SK-N-SH (cell line): Measurements from ENCODE around the gene GPANK1.

Experiments used
- EZH2phosphoT487 ChIP-seq: fragments of 200-600 bp; sonication (generic); IDR thresholded peaks from 2 replicates; pipeline ENCODE4 v1.6.1; 2017; ENCODE audit warnings: low read depth, mixed run types, mild to moderate bottlenecking, antibody characterized with exemption, moderate library complexity, borderline replicate concordance
- FOSL2 ChIP-seq: IDR thresholded peaks from 2 replicates; pipeline ENCODE4 v1.4.0; 2012; ENCODE audit warnings: low read depth, mild to moderate bottlenecking, moderate library complexity, borderline replicate concordance
- GABPA ChIP-seq: IDR thresholded peaks from 2 replicates; pipeline ENCODE4 v1.4.0; 2012; ENCODE audit warnings: low read depth, mild to moderate bottlenecking
- JUND ChIP-seq: IDR thresholded peaks from 2 replicates; pipeline ENCODE4 v1.4.0; 2012
- POLR2AphosphoS5 ChIP-seq: IDR thresholded peaks from 2 replicates; pipeline ENCODE4 v1.6.1; 2012; ENCODE audit warnings: low read depth, low read length
- RAD21 ChIP-seq: IDR thresholded peaks from 2 replicates; pipeline ENCODE4 v1.6.1; 2012; ENCODE audit warnings: mild to moderate bottlenecking, low read length
- RXRA ChIP-seq: IDR thresholded peaks from 2 replicates; pipeline ENCODE4 v1.4.0; 2012; ENCODE audit warnings: low read depth, mild to moderate bottlenecking, borderline replicate concordance
- TEAD4 ChIP-seq: IDR thresholded peaks from 2 replicates; pipeline ENCODE4 v1.4.0; 2012; ENCODE audit warnings: mild to moderate bottlenecking, borderline replicate concordance; ENCODE audit not compliant: insufficient read depth
- YY1 ChIP-seq: IDR thresholded peaks from 2 replicates; pipeline ENCODE4 v1.4.0; 2012; ENCODE audit warnings: low read depth, mild to moderate bottlenecking
- TF ChIP-seq, protein P1 (sequence below): fragments of 200-600 bp; sonication (generic); IDR thresholded peaks from 2 replicates; pipeline ENCODE4 v1.6.1; 2017; ENCODE audit warnings: antibody characterized with exemption, mild to moderate bottlenecking, moderate library complexity
- TF ChIP-seq, protein P2 (sequence below): IDR thresholded peaks from 2 replicates; pipeline ENCODE4 v1.6.1; 2012; ENCODE audit warnings: mild to moderate bottlenecking, low read depth, low read length, moderate library complexity
- TF ChIP-seq, protein P3 (sequence below): IDR thresholded peaks from 2 replicates; pipeline ENCODE4 v1.4.0; 2012; ENCODE audit warnings: low read depth, borderline replicate concordance
- TF ChIP-seq, protein P4 (sequence below): IDR thresholded peaks from 2 replicates; pipeline ENCODE4 v1.4.0; 2012; ENCODE audit warnings: low read depth

DNA sequence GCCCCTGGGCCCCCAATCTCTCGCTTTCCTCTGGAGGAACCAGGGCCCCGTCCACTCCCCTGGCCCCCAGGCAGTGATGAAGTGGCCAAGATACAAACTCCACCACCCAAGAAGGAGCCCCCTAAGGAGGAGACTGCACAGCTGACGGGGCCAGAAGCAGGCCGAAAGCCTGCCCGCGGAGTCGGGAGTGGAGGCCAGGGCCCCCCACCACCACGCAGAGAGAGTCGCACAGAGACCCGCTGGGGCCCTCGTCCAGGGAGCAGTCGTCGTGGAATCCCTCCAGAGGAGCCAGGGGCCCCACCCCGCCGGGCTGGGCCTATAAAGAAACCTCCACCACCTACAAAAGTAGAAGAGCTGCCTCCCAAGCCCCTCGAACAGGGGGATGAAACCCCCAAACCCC, 33.6 kb downstream of the GPANK1 start:
- TF ChIP-seq, protein P1, sequence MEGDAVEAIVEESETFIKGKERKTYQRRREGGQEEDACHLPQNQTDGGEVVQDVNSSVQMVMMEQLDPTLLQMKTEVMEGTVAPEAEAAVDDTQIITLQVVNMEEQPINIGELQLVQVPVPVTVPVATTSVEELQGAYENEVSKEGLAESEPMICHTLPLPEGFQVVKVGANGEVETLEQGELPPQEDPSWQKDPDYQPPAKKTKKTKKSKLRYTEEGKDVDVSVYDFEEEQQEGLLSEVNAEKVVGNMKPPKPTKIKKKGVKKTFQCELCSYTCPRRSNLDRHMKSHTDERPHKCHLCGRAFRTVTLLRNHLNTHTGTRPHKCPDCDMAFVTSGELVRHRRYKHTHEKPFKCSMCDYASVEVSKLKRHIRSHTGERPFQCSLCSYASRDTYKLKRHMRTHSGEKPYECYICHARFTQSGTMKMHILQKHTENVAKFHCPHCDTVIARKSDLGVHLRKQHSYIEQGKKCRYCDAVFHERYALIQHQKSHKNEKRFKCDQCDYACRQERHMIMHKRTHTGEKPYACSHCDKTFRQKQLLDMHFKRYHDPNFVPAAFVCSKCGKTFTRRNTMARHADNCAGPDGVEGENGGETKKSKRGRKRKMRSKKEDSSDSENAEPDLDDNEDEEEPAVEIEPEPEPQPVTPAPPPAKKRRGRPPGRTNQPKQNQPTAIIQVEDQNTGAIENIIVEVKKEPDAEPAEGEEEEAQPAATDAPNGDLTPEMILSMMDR, result no peak
- no peak for TF ChIP-seq JUND
- no peak for TF ChIP-seq RAD21
- TF ChIP-seq TEAD4, result no peak
- TF ChIP-seq FOSL2, result no peak
- no peak; the same call in 1 of the 2 replicates for TF ChIP-seq POLR2AphosphoS5
- TF ChIP-seq GABPA, result no peak
- TF ChIP-seq EZH2phosphoT487, result no peak
- TF ChIP-seq RXRA, result no peak
- TF ChIP-seq, protein P2, sequence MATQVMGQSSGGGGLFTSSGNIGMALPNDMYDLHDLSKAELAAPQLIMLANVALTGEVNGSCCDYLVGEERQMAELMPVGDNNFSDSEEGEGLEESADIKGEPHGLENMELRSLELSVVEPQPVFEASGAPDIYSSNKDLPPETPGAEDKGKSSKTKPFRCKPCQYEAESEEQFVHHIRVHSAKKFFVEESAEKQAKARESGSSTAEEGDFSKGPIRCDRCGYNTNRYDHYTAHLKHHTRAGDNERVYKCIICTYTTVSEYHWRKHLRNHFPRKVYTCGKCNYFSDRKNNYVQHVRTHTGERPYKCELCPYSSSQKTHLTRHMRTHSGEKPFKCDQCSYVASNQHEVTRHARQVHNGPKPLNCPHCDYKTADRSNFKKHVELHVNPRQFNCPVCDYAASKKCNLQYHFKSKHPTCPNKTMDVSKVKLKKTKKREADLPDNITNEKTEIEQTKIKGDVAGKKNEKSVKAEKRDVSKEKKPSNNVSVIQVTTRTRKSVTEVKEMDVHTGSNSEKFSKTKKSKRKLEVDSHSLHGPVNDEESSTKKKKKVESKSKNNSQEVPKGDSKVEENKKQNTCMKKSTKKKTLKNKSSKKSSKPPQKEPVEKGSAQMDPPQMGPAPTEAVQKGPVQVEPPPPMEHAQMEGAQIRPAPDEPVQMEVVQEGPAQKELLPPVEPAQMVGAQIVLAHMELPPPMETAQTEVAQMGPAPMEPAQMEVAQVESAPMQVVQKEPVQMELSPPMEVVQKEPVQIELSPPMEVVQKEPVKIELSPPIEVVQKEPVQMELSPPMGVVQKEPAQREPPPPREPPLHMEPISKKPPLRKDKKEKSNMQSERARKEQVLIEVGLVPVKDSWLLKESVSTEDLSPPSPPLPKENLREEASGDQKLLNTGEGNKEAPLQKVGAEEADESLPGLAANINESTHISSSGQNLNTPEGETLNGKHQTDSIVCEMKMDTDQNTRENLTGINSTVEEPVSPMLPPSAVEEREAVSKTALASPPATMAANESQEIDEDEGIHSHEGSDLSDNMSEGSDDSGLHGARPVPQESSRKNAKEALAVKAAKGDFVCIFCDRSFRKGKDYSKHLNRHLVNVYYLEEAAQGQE, result no peak
- TF ChIP-seq YY1, result no peak
- TF ChIP-seq, protein P3, sequence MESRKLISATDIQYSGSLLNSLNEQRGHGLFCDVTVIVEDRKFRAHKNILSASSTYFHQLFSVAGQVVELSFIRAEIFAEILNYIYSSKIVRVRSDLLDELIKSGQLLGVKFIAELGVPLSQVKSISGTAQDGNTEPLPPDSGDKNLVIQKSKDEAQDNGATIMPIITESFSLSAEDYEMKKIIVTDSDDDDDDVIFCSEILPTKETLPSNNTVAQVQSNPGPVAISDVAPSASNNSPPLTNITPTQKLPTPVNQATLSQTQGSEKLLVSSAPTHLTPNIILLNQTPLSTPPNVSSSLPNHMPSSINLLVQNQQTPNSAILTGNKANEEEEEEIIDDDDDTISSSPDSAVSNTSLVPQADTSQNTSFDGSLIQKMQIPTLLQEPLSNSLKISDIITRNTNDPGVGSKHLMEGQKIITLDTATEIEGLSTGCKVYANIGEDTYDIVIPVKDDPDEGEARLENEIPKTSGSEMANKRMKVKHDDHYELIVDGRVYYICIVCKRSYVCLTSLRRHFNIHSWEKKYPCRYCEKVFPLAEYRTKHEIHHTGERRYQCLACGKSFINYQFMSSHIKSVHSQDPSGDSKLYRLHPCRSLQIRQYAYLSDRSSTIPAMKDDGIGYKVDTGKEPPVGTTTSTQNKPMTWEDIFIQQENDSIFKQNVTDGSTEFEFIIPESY, result no peak
- TF ChIP-seq, protein P4, sequence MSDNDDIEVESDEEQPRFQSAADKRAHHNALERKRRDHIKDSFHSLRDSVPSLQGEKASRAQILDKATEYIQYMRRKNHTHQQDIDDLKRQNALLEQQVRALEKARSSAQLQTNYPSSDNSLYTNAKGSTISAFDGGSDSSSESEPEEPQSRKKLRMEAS, result no peak
